B cell (primary cell): Measurements from ENCODE around the gene CHCHD3.

Experiments
- EZH2 ChIP-seq: IDR thresholded peaks from 2 replicates; pipeline ENCODE4 v1.6.1; 2012; ENCODE audit warnings: borderline replicate concordance, low read depth, mild to moderate bottlenecking, moderate library complexity, low read length; ENCODE audit not compliant: insufficient read depth, poor library complexity, severe bottlenecking
- TF ChIP-seq, protein P1 (sequence below): fragments of 200-600 bp; IDR thresholded peaks from one replicate; pipeline ENCODE4 v1.8.0; 2022; ENCODE audit warnings: antibody characterized with exemption, mild to moderate bottlenecking

DNA sequence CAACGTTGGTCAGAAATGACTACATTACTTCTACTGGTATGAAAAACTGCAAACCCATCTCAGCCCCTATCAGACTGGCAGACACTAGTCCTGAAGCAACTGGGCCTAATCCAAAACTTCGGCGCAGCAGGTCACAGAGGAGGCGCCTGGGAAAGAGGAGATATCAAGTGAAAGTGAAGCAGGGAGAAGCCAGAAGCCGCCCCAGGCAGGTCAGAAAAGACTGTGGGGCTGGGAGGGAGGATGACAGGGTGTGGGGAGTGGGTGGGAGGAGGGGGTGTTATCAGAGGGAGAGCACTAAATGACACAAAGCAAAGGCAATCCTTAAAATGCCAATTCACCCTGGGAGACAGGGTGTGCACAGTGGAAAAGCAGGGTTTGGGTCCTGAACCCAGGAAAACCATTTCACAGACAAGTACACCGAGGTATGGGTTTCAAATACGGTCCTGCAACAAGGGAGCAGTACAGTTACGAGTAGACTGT, 731 bp downstream of the CHCHD3 start:
- TF ChIP-seq, protein P1, sequence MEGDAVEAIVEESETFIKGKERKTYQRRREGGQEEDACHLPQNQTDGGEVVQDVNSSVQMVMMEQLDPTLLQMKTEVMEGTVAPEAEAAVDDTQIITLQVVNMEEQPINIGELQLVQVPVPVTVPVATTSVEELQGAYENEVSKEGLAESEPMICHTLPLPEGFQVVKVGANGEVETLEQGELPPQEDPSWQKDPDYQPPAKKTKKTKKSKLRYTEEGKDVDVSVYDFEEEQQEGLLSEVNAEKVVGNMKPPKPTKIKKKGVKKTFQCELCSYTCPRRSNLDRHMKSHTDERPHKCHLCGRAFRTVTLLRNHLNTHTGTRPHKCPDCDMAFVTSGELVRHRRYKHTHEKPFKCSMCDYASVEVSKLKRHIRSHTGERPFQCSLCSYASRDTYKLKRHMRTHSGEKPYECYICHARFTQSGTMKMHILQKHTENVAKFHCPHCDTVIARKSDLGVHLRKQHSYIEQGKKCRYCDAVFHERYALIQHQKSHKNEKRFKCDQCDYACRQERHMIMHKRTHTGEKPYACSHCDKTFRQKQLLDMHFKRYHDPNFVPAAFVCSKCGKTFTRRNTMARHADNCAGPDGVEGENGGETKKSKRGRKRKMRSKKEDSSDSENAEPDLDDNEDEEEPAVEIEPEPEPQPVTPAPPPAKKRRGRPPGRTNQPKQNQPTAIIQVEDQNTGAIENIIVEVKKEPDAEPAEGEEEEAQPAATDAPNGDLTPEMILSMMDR: no peak
- no peak for TF ChIP-seq EZH2
